Naive thymus-derived CD8-positive, alpha-beta T cell (primary cell): ENCODE results near the gene CTXND1. TPM values are rescaled to one million over a fixed set of nuclear protein-coding genes. Genes with fewer than 3 reads are reported as not detected.
"Not testable (repeated sequence)": the region's sequence is repeated elsewhere in the genome, so short reads cannot be mapped to it uniquely, and the experiment has no call there.

ENCODE experiments used
- ATAC-seq, 2 donors: fragments of 150-1000 bp; cut with Tn5 transposase in 1 of 2; sonication (Bioruptor Pico), chemical (Tn5 transposase) in 1 of 2; 1 replicate in 1 of 2; 2 replicates in 1 of 2; pipeline ENCODE4 v1.10.0; 2021; ENCODE audit warnings: mild to moderate bottlenecking in 2 of 2, moderate library complexity in 2 of 2
- POLR2A ChIA-PET: fragments of 350-600 bp; sonication (Branson Sonifier 250); formaldehyde crosslinking; loops from one replicate; lab custom pipeline; 2021; ENCODE audit warnings: antibody characterized with exemption; lab: Charles Lee
- DNase-seq, 10 donors: peaks; one replicate each; pipeline versions ENCODE4 v3.0.0 to v3.0.0-alpha.2; 2020 to 2022
- H3K27ac Mint-ChIP-seq, 10 donors: one replicate each; pipeline ENCODE4 v1.8.0; 2020 to 2022; ENCODE audit warnings: mild to moderate bottlenecking in 10 of 10, mixed read lengths in 10 of 10, moderate library complexity in 4 of 10, inconsistent platforms in 1 of 10
- H3K27me3 Mint-ChIP-seq, 5 donors: one replicate each; pipeline ENCODE4 v1.8.0; 2021 to 2022; ENCODE audit warnings: mixed read lengths in 5 of 5
- H3K36me3 Mint-ChIP-seq, 3 donors: one replicate each; pipeline ENCODE4 v1.8.0; 2020 to 2022; ENCODE audit warnings: mixed read lengths in 3 of 3, mild to moderate bottlenecking in 2 of 3, inconsistent platforms in 1 of 3
- H3K4me1 Mint-ChIP-seq, 4 donors: one replicate each; pipeline ENCODE4 v1.8.0; 2021 to 2022; ENCODE audit warnings: mixed read lengths in 4 of 4
- H3K4me3 Mint-ChIP-seq, 10 donors: one replicate each; pipeline ENCODE4 v1.8.0; 2020 to 2022; ENCODE audit warnings: mild to moderate bottlenecking in 10 of 10, mixed read lengths in 10 of 10, moderate library complexity in 6 of 10, inconsistent platforms in 1 of 10
- H3K9me3 Mint-ChIP-seq, 9 donors: one replicate each; pipeline ENCODE4 v1.8.0; 2020 to 2022; ENCODE audit warnings: mixed read lengths in 9 of 9, mild to moderate bottlenecking in 3 of 9, inconsistent platforms in 1 of 9, moderate library complexity in 1 of 9
- polyA plus RNA-seq, 3 donors: library from polyadenylated mRNA; unstranded; fragments of 300-500 nt; fragmentation: Illumina TruSeq; gene quantifications; one replicate each; pipeline ENCODE4 v1.2.3, GENCODE V29; 2021
- total RNA-seq, 8 experiments: library from RNA in 2 of 8; stranded (reverse) in 2 of 8; gene quantifications; one replicate each; pipeline ENCODE4 v1.2.3 and lab custom pipeline; 2021 to 2026

The CTXND1 gene
- total RNA-seq (not detected), polyA plus RNA-seq (not detected), total RNA-seq (lab: John Stamatoyannopoulos, UW) (0 reads per million in 6 experiments)

- no peak for ATAC-seq
- Mint-ChIP-seq H3K27me3 (peaks cover 38 to 77% (median 56%) of the 10 kb centered on the region in 5 donors), H3K4me3 (peak within 1 kb of the TSS; percentile 4 to 78 (median 62)), H3K9me3 (peaks cover 0 to 4% (median 0%) of the 10 kb centered on the region in 9 donors), H3K27ac (no peak within 1 kb of the TSS), H3K4me1 (peaks cover 0 to 7% (median 4%) of the 10 kb centered on the region in 4 donors), H3K36me3 (no peaks in the 10 kb centered on the region)
- no peak for DNase-seq
- POLR2A ChIA-PET, result interaction anchor here (0.6 kb wide), 1 partner anchor 634 kb away, joined by 3 read pairs; no protein-coding TSS in a partner anchor
Measured at GRCh38 chr15:80252121-80252518, at the start of gene CTXND1. Gene CTXND1, minus strand, starts transcription at chr15:80252213. Its CDS starts 50,264 bp downstream, at chr15:80201949.

GRCh38 chr15:80301472-80301871 is 49.5 kb upstream of the CTXND1 start:
- no peak overlapping the region for H3K4me3 Mint-ChIP-seq
- POLR2A ChIA-PET, result no interaction called here

GRCh38 chr15:80295777-80296176 is 43.8 kb upstream of the CTXND1 start:
- not testable (repeated sequence) for ATAC-seq, H3K27ac Mint-ChIP-seq

More at GRCh38 chr15:80301472-80301871, 49.5 kb upstream of the CTXND1 start:
- Mint-ChIP-seq H3K9me3 (peaks cover 0 to 7% (median 2%) of the 10 kb centered on the region in 9 donors), H3K4me1 (no peaks in the 10 kb centered on the region), H3K36me3 (no peaks in the 10 kb centered on the region), H3K27ac (no peak overlapping the region), H3K27me3 (peaks cover 8 to 35% (median 15%) of the 10 kb centered on the region in 5 donors)
- DNase-seq (no peak), ATAC-seq (no peak)

GRCh38 chr15:80292079-80292478 is 40.1 kb upstream of the CTXND1 start:
- Mint-ChIP-seq H3K36me3 (no peaks in the 10 kb centered on the region), H3K9me3 (no peaks in the 10 kb centered on the region), H3K27ac (no peak overlapping the region), H3K4me3 (no peak overlapping the region), H3K4me1 (peaks cover 0 to 7% (median 3%) of the 10 kb centered on the region in 4 donors), H3K27me3 (peaks cover 5 to 37% (median 14%) of the 10 kb centered on the region in 5 donors)
- DNase-seq (no peak), ATAC-seq (no peak)
- POLR2A ChIA-PET, result no interaction called here

More at GRCh38 chr15:80295777-80296176, 43.8 kb upstream of the CTXND1 start:
- peaks cover 10 to 37% (median 20%) of the 10 kb centered on the region in 5 donors for H3K27me3 Mint-ChIP-seq
- DNase-seq, H3K9me3 Mint-ChIP-seq, H3K4me1 Mint-ChIP-seq, POLR2A ChIA-PET, H3K36me3 Mint-ChIP-seq, H3K4me3 Mint-ChIP-seq: not testable (repeated sequence)

- Mint-ChIP-seq H3K4me3 (peak overlapping the region in 2 of 10 donors; percentile 8), H3K27me3 (peaks cover 7 to 46% (median 20%) of the 10 kb centered on the region in 5 donors)
- POLR2A ChIA-PET, H3K36me3 Mint-ChIP-seq, H3K27ac Mint-ChIP-seq, DNase-seq, ATAC-seq, H3K4me1 Mint-ChIP-seq, H3K9me3 Mint-ChIP-seq: not testable (repeated sequence)
Measured at GRCh38 chr15:80290891-80291290, 38.9 kb upstream of the CTXND1 start.

- ATAC-seq, result no peak
- Mint-ChIP-seq H3K36me3 (no peaks in the 10 kb centered on the region), H3K4me1 (peaks cover 0 to 7% (median 3%) of the 10 kb centered on the region in 4 donors), H3K27ac (peak overlapping the region in 2 of 10 donors; percentile 26 to 46), H3K27me3 (peaks cover 7 to 52% (median 23%) of the 10 kb centered on the region in 5 donors), H3K9me3 (no peaks in the 10 kb centered on the region), H3K4me3 (peak overlapping the region in 4 of 10 donors; percentile 2 to 25 (median 14))
- no peak for DNase-seq
- POLR2A ChIA-PET, result no interaction called here
Measured at GRCh38 chr15:80289528-80290495, 37.8 kb upstream of the CTXND1 start.

- H3K4me1 Mint-ChIP-seq, result peaks cover 0 to 7% (median 3%) of the 10 kb centered on the region in 4 donors
- peaks cover 5 to 55% (median 16%) of the 10 kb centered on the region in 5 donors for H3K27me3 Mint-ChIP-seq
- DNase-seq (no peak), ATAC-seq (no peak)
- no peak overlapping the region for H3K4me3 Mint-ChIP-seq
- H3K36me3 Mint-ChIP-seq, result no peaks in the 10 kb centered on the region
- no peak overlapping the region for H3K27ac Mint-ChIP-seq
- H3K9me3 Mint-ChIP-seq, result no peaks in the 10 kb centered on the region
- POLR2A ChIA-PET, result no interaction called here
Measured at GRCh38 chr15:80288131-80288530, 36.1 kb upstream of the CTXND1 start.

GRCh38 chr15:80286055-80286454 is 34.0 kb upstream of the CTXND1 start:
- Mint-ChIP-seq H3K27me3 (peaks cover 3 to 56% (median 16%) of the 10 kb centered on the region in 5 donors), H3K4me3 (no peak overlapping the region), H3K9me3 (no peaks in the 10 kb centered on the region), H3K27ac (peak overlapping the region in 1 of 10 donors; percentile 16), H3K4me1 (peaks cover 0 to 7% (median 3%) of the 10 kb centered on the region in 4 donors), H3K36me3 (no peaks in the 10 kb centered on the region)
- DNase-seq (no peak), ATAC-seq (no peak)
- POLR2A ChIA-PET, result no interaction called here

- peaks cover 3 to 63% (median 18%) of the 10 kb centered on the region in 5 donors for H3K27me3 Mint-ChIP-seq
- DNase-seq (no peak), ATAC-seq (no peak)
- no peaks in the 10 kb centered on the region for H3K9me3 Mint-ChIP-seq
- H3K27ac Mint-ChIP-seq, result no peak overlapping the region
- POLR2A ChIA-PET, result no interaction called here
- H3K4me3 Mint-ChIP-seq, result no peak overlapping the region
- no peaks in the 10 kb centered on the region for H3K36me3 Mint-ChIP-seq
- H3K4me1 Mint-ChIP-seq, result peaks cover 0 to 4% (median 2%) of the 10 kb centered on the region in 4 donors
Measured at GRCh38 chr15:80285379-80285778, 33.4 kb upstream of the CTXND1 start.

GRCh38 chr15:80283531-80283930 is 31.5 kb upstream of the CTXND1 start:
- Mint-ChIP-seq H3K4me1 (no peaks in the 10 kb centered on the region), H3K36me3 (no peaks in the 10 kb centered on the region), H3K9me3 (no peaks in the 10 kb centered on the region), H3K4me3 (no peak overlapping the region), H3K27me3 (peaks cover 5 to 61% (median 19%) of the 10 kb centered on the region in 5 donors), H3K27ac (no peak overlapping the region)
- no peak for ATAC-seq
- no peak for DNase-seq
- POLR2A ChIA-PET, result no interaction called here

- Mint-ChIP-seq H3K4me3 (no peak overlapping the region), H3K4me1 (no peaks in the 10 kb centered on the region), H3K27me3 (peaks cover 4 to 18% (median 13%) of the 10 kb centered on the region in 5 donors), H3K9me3 (no peaks in the 10 kb centered on the region), H3K27ac (no peak overlapping the region), H3K36me3 (no peaks in the 10 kb centered on the region)
- POLR2A ChIA-PET, result no interaction called here
- ATAC-seq, result no peak
- no peak for DNase-seq
Measured at GRCh38 chr15:80277147-80277546, 25.1 kb upstream of the CTXND1 start.

GRCh38 chr15:80275961-80276360 is 23.9 kb upstream of the CTXND1 start:
- no peaks in the 10 kb centered on the region for H3K4me1 Mint-ChIP-seq
- no peaks in the 10 kb centered on the region for H3K9me3 Mint-ChIP-seq
- no peaks in the 10 kb centered on the region for H3K36me3 Mint-ChIP-seq
- no peak overlapping the region for H3K4me3 Mint-ChIP-seq
- peaks cover 6 to 25% (median 16%) of the 10 kb centered on the region in 5 donors for H3K27me3 Mint-ChIP-seq
- POLR2A ChIA-PET, result no interaction called here
- no peak overlapping the region for H3K27ac Mint-ChIP-seq
- ATAC-seq (no peak), DNase-seq (no peak)

- Mint-ChIP-seq H3K36me3 (no peaks in the 10 kb centered on the region), H3K9me3 (no peaks in the 10 kb centered on the region), H3K27ac (no peak overlapping the region), H3K4me1 (no peaks in the 10 kb centered on the region), H3K4me3 (no peak overlapping the region), H3K27me3 (peaks cover 6 to 15% (median 13%) of the 10 kb centered on the region in 5 donors)
- no peak for DNase-seq
- POLR2A ChIA-PET, result no interaction called here
- no peak for ATAC-seq
Measured at GRCh38 chr15:80274996-80275395, 23.0 kb upstream of the CTXND1 start.
